SJSA1 (cell line): ENCODE measurements around the gene VARS1. TPM values are rescaled to one million over a fixed set of nuclear protein-coding genes. Genes with fewer than 3 reads are reported as not detected.

Experiments
- total RNA-seq: library from RNA; depleted of rRNA; stranded (reverse); fragments of >200 nt; shearing (Covaris generic); gene quantifications from 2 replicates; pipeline ENCODE4 v1.2.3, GENCODE V29; 2014; rRNA removed

VARS1 gene
- total RNA-seq, 1 experiment from 2014 or later = 39.5 TPM

Other genes starting within 250 kb of the VARS1 start
- 0.13 TPM in 1 of 2 replicates, not detected in the other for gene ATP6V1G2, start 249.1 kb downstream of the VARS1 start, total RNA-seq
- gene NFKBIL1, start 248.1 kb downstream of the VARS1 start, total RNA-seq = 21.0 and 22.3 TPM in 2 replicates
- not detected in 2 replicates for gene LTA, start 223.5 kb downstream of the VARS1 start, total RNA-seq
- gene TNF, start 220.2 kb downstream of the VARS1 start, total RNA-seq = not detected in 2 replicates
- not detected in 2 replicates for gene LTB, start 213.3 kb downstream of the VARS1 start, total RNA-seq
- not detected in 2 replicates for gene LST1, start 209.5 kb downstream of the VARS1 start, total RNA-seq
- gene NCR3, start 202.7 kb downstream of the VARS1 start, total RNA-seq = not detected in 2 replicates
- gene AIF1, start 180.5 kb downstream of the VARS1 start, total RNA-seq = not detected in 2 replicates
- gene PRRC2A, start 175.0 kb downstream of the VARS1 start, total RNA-seq = 36.1 and 68.6 TPM in 2 replicates
- gene BAG6, start 143.1 kb downstream of the VARS1 start, total RNA-seq = 187 and 208 TPM in 2 replicates
- 0.75 and 1.1 TPM in 2 replicates for gene APOM, start 139.9 kb downstream of the VARS1 start, total RNA-seq
- 21.1 and 23.7 TPM in 2 replicates for gene C6orf47, start 135.0 kb downstream of the VARS1 start, total RNA-seq
- gene GPANK1, start 130.8 kb downstream of the VARS1 start, total RNA-seq = 8.0 and 13.5 TPM in 2 replicates
- 270 and 293 TPM in 2 replicates for gene CSNK2B, start 129.7 kb downstream of the VARS1 start, total RNA-seq
- 0.19 and 1.6 TPM in 2 replicates for gene LY6G5B, start 125.8 kb downstream of the VARS1 start, total RNA-seq
- gene LY6G5C, start 114.7 kb downstream of the VARS1 start, total RNA-seq = 1.6 TPM in 1 of 2 replicates, not detected in the other
- gene ABHD16A, start 92.4 kb downstream of the VARS1 start, total RNA-seq = 37.6 and 47.5 TPM in 2 replicates
- gene LY6G6F, start 88.9 kb downstream of the VARS1 start, total RNA-seq = not detected in 2 replicates
- gene LY6G6D, start 80.4 kb downstream of the VARS1 start, total RNA-seq = not detected in 2 replicates
- not detected in 2 replicates for gene LY6G6C, start 74.0 kb downstream of the VARS1 start, total RNA-seq
- gene MPIG6B, start 72.4 kb downstream of the VARS1 start, total RNA-seq = not detected in 2 replicates
- gene DDAH2, start 66.5 kb downstream of the VARS1 start, total RNA-seq = 80.0 and 128 TPM in 2 replicates
- 1,071 and 1,205 TPM in 2 replicates for gene CLIC1, start 59.2 kb downstream of the VARS1 start, total RNA-seq
- gene MSH5, start 55.7 kb downstream of the VARS1 start, total RNA-seq = 3.9 and 16.7 TPM in 2 replicates
- 1.4 TPM in 1 of 2 replicates, not detected in the other for gene SAPCD1, start 33.1 kb downstream of the VARS1 start, total RNA-seq
- gene VWA7, start 18.4 kb downstream of the VARS1 start, total RNA-seq = not detected in 2 replicates
- gene LSM2, start 11.2 kb upstream of the VARS1 start, total RNA-seq = 72.6 and 89.4 TPM in 2 replicates
- 0.78 and 0.87 TPM in 2 replicates for gene HSPA1L, start 19.5 kb upstream of the VARS1 start, total RNA-seq
- gene HSPA1A, start 19.8 kb upstream of the VARS1 start, total RNA-seq = 211 and 214 TPM in 2 replicates
- 218 and 257 TPM in 2 replicates for gene HSPA1B, start 32.0 kb upstream of the VARS1 start, total RNA-seq
- 38.1 and 38.6 TPM in 2 replicates for gene NEU1, start 67.1 kb upstream of the VARS1 start, total RNA-seq
- gene SLC44A4, start 83.2 kb upstream of the VARS1 start, total RNA-seq = not detected in 2 replicates
- gene EHMT2, start 101.9 kb upstream of the VARS1 start, total RNA-seq = 33.8 and 40.4 TPM in 2 replicates
- 0.53 and 2.0 TPM in 2 replicates for gene ZBTB12, start 106.3 kb upstream of the VARS1 start, total RNA-seq
- 0.47 and 0.53 TPM in 2 replicates for gene C2, start 132.0 kb upstream of the VARS1 start, total RNA-seq
- gene CFB, start 150.3 kb upstream of the VARS1 start, total RNA-seq = 0.50 and 0.58 TPM in 2 replicates
- 69.4 and 134 TPM in 2 replicates for gene NELFE, start 163.2 kb upstream of the VARS1 start, total RNA-seq
- 34.5 and 35.5 TPM in 2 replicates for gene SKIC2, start 163.4 kb upstream of the VARS1 start, total RNA-seq
- 13.1 and 17.4 TPM in 2 replicates for gene DXO, start 176.4 kb upstream of the VARS1 start, total RNA-seq
- 0.47 and 1.4 TPM in 2 replicates for gene C4A, start 186.3 kb upstream of the VARS1 start, total RNA-seq
- gene C4B, start 219.0 kb upstream of the VARS1 start, total RNA-seq = 0.28 and 1.5 TPM in 2 replicates
- not detected in 2 replicates for gene CYP21A2, start 242.7 kb upstream of the VARS1 start, total RNA-seq